Liver (tissue), 9 donors: ENCODE measurements around the gene CTNNAL1. TPM values are rescaled to one million over a fixed set of nuclear protein-coding genes. Genes with fewer than 3 reads are reported as not detected.

Experiments used
- DNase-seq: peaks from one replicate; pipeline ENCODE4 v3.0.0-alpha.2; 2017; ENCODE audit warnings: low spot score
- H3K27ac ChIP-seq, 2 donors: one replicate each; pipeline ENCODE4 v1.7.0; 2013; ENCODE audit warnings: inconsistent platforms in 2 of 2, low read length in 2 of 2, control low read depth in 1 of 2, low read depth in 1 of 2, mild to moderate bottlenecking in 1 of 2
- H3K27me3 ChIP-seq, 4 donors: one replicate each; pipeline versions ENCODE4 v1.6.1 to v1.7.0; 2013; ENCODE audit warnings: low read length in 3 of 4, inconsistent platforms in 1 of 4, mild to moderate bottlenecking in 1 of 4, moderate library complexity in 1 of 4; ENCODE audit not compliant: control insufficient read depth in 4 of 4, insufficient read depth in 4 of 4
- H3K36me3 ChIP-seq, 4 donors: one replicate each; pipeline versions ENCODE4 v1.6.1 to v1.7.0; 2013; ENCODE audit warnings: low read length in 3 of 4, mild to moderate bottlenecking in 3 of 4, low read depth in 1 of 4, moderate library complexity in 1 of 4; ENCODE audit not compliant: control insufficient read depth in 4 of 4, insufficient read depth in 3 of 4
- H3K4me1 ChIP-seq, 4 donors: one replicate each; pipeline versions ENCODE4 v1.6.1 to v1.7.0; 2013; ENCODE audit warnings: low read length in 3 of 4, mild to moderate bottlenecking in 3 of 4, moderate library complexity in 1 of 4; ENCODE audit not compliant: control insufficient read depth in 4 of 4, insufficient read depth in 4 of 4
- H3K4me3 ChIP-seq, 3 donors: one replicate each; pipeline versions ENCODE4 v1.6.1 to v1.7.0; 2013; ENCODE audit warnings: low read length in 3 of 3, control low read depth in 1 of 3, low read depth in 1 of 3, mild to moderate bottlenecking in 1 of 3
- H3K9ac ChIP-seq, 2 donors: one replicate each; pipeline ENCODE4 v1.7.0; 2013; ENCODE audit warnings: low read length in 2 of 2, mild to moderate bottlenecking in 2 of 2, moderate library complexity in 2 of 2, control low read depth in 1 of 2, low read depth in 1 of 2
- H3K9me3 ChIP-seq, 4 donors: one replicate each; pipeline versions ENCODE4 v1.6.1 to v1.7.0; 2013; ENCODE audit warnings: low read length in 3 of 4; ENCODE audit not compliant: control insufficient read depth in 4 of 4
- CTCF ChIP-seq: fragments of 150-350 bp; IDR thresholded peaks from 2 replicates; pipeline ENCODE4 v1.5.1; 2017; ENCODE audit warnings: improper control_type of control experiment, low read depth, low read length; ENCODE audit not compliant: missing input control
- EGR1 ChIP-seq, 2 donors: IDR thresholded peaks; 2 replicates each; pipeline ENCODE4 v1.6.1; 2016 to 2018; ENCODE audit warnings: antibody characterized with exemption in 2 of 2, low read depth in 2 of 2
- FOXA1 ChIP-seq: IDR thresholded peaks from 2 replicates; pipeline ENCODE4 v1.6.1; 2016; ENCODE audit warnings: antibody characterized with exemption
- FOXA2 ChIP-seq: IDR thresholded peaks from 2 replicates; pipeline ENCODE4 v1.6.1; 2016; ENCODE audit warnings: antibody characterized with exemption
- GABPA ChIP-seq, 2 donors: IDR thresholded peaks in 1 of 2; conservative IDR thresholded peaks in 1 of 2; 2 replicates each; pipeline ENCODE4 v1.6.1; 2016; ENCODE audit warnings: antibody characterized with exemption in 2 of 2, mild to moderate bottlenecking in 1 of 2, moderate library complexity in 1 of 2
- JUND ChIP-seq, 2 donors: IDR thresholded peaks; 2 replicates each; pipeline ENCODE4 v1.6.1; 2016; ENCODE audit warnings: antibody characterized with exemption in 2 of 2
- MAX ChIP-seq: IDR thresholded peaks from 2 replicates; pipeline ENCODE4 v1.6.1; 2016; ENCODE audit warnings: antibody characterized with exemption
- NR2F2 ChIP-seq: IDR thresholded peaks from 2 replicates; pipeline ENCODE4 v1.6.1; 2016; ENCODE audit warnings: antibody characterized with exemption
- RXRA ChIP-seq, 2 donors: IDR thresholded peaks; 2 replicates each; pipeline ENCODE4 v1.6.1; 2017 to 2018; ENCODE audit warnings: antibody characterized with exemption in 2 of 2, mild to moderate bottlenecking in 1 of 2
- TAF1 ChIP-seq: conservative IDR thresholded peaks from 2 replicates; pipeline ENCODE4 v1.6.1; 2016; ENCODE audit warnings: antibody characterized with exemption, mild to moderate bottlenecking
- YY1 ChIP-seq: IDR thresholded peaks from 2 replicates; pipeline ENCODE4 v1.6.1; 2016; ENCODE audit warnings: antibody characterized with exemption, mild to moderate bottlenecking
- WGBS: extraction: QIAGEN DNeasy Blood & Tissue Kit; methylation state at CpG from one replicate; pipeline ENCODE4 v1.1.7; 2013; 5-methylcytosine and 5-hydroxymethylcytosine counted together
- polyA plus RNA-seq, 2 donors: library from polyadenylated mRNA; stranded (reverse) in 1 of 2; unstranded in 1 of 2; fragments of 200-250 nt in 1 of 2; fragments of >200 nt in 1 of 2; fragmentation: Nextera tagmentation in 1 of 2; extraction: Ambion mirVana in 1 of 2; gene quantifications; one replicate each; pipeline versions ENCODE4 v1.2.1 to v1.2.3, GENCODE V29; 2013 to 2015
- total RNA-seq, 2 donors: library from RNA; depleted of rRNA; stranded (reverse); fragments of >200 nt; gene quantifications; one replicate each; pipeline ENCODE4 v1.2.3, GENCODE V29; 2014
- TF ChIP-seq, protein P1 (sequence below): IDR thresholded peaks from 2 replicates; pipeline ENCODE4 v1.6.1; 2016; ENCODE audit warnings: antibody characterized with exemption
- donor health status: healthy.
- donor health status: healthy.
- donor health status: healthy.
- donor health status: healthy.
- donor health status: healthy.

Gene CTNNAL1
- total and polyA plus RNA-seq, 4 donors, result 10.5 to 31.5 (median 18.6) TPM

GRCh38 chr9:108905494-108905893, 107.8 kb downstream of the CTNNAL1 start:
- 41% methylated on average over 2 of the region's 2 CpGs for WGBS
- no peak for TF ChIP-seq EGR1 (IDR thresholded peaks at IDR 0.05; ENCODE audit: low read depth in 2 of 2)
- no peak for TF ChIP-seq CTCF
- TF ChIP-seq YY1, result no peak
- TF ChIP-seq, protein P1, sequence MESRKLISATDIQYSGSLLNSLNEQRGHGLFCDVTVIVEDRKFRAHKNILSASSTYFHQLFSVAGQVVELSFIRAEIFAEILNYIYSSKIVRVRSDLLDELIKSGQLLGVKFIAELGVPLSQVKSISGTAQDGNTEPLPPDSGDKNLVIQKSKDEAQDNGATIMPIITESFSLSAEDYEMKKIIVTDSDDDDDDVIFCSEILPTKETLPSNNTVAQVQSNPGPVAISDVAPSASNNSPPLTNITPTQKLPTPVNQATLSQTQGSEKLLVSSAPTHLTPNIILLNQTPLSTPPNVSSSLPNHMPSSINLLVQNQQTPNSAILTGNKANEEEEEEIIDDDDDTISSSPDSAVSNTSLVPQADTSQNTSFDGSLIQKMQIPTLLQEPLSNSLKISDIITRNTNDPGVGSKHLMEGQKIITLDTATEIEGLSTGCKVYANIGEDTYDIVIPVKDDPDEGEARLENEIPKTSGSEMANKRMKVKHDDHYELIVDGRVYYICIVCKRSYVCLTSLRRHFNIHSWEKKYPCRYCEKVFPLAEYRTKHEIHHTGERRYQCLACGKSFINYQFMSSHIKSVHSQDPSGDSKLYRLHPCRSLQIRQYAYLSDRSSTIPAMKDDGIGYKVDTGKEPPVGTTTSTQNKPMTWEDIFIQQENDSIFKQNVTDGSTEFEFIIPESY, result no peak
- no peak for DNase-seq
- Histone ChIP-seq H3K9ac (no peak overlapping the region), H3K27ac (no peak overlapping the region), H3K9me3 (no peaks in the 10 kb centered on the region), H3K4me3 (no peak overlapping the region), H3K27me3 (no peaks in the 10 kb centered on the region), H3K36me3 (peaks cover 3 to 70% (median 41%) of the 10 kb centered on the region in 4 donors), H3K4me1 (peaks cover 0 to 6% (median 0%) of the 10 kb centered on the region in 4 donors)

- H3K4me3 ChIP-seq, result no peak overlapping the region
- H3K9ac ChIP-seq, result no peak overlapping the region
- TF ChIP-seq GABPA (IDR thresholded peaks at IDR 0.05 in 1 of 2, conservative IDR thresholded peaks at IDR 0.05 in 1 of 2) (no peak), YY1 (no peak), TAF1 (no peak), RXRA (IDR thresholded peaks at IDR 0.05) (no peak), MAX (no peak), FOXA2 (no peak), EGR1 (IDR thresholded peaks at IDR 0.05; ENCODE audit: low read depth in 2 of 2) (no peak), JUND (IDR thresholded peaks at IDR 0.05) (no peak), NR2F2 (no peak), FOXA1 (no peak), CTCF (no peak)
- TF ChIP-seq, protein P1, result no peak
- no peaks in the 10 kb centered on the region for H3K27me3 ChIP-seq
- peaks cover 0 to 6% (median 0%) of the 10 kb centered on the region in 4 donors for H3K4me1 ChIP-seq
- H3K27ac ChIP-seq, result no peak overlapping the region
- no peak for DNase-seq
- no peaks in the 10 kb centered on the region for H3K9me3 ChIP-seq
- WGBS, result 98% methylated on average over 3 of the region's 3 CpGs
- peaks cover 3 to 65% (median 41%) of the 10 kb centered on the region in 4 donors for H3K36me3 ChIP-seq
These were observed 109.1 kb downstream of the CTNNAL1 start for GRCh38 chr9:108904161-108904560.
